GM12872 (cell line): ENCODE data around the gene NRTN.

Experiments
- CTCF ChIP-seq: IDR thresholded peaks from 3 replicates; pipeline ENCODE4 v1.5.1; 2011; ENCODE audit warnings: low read depth, mild to moderate bottlenecking, low read length, moderate library complexity; ENCODE audit not compliant: insufficient read depth

NRTN gene

DNA sequence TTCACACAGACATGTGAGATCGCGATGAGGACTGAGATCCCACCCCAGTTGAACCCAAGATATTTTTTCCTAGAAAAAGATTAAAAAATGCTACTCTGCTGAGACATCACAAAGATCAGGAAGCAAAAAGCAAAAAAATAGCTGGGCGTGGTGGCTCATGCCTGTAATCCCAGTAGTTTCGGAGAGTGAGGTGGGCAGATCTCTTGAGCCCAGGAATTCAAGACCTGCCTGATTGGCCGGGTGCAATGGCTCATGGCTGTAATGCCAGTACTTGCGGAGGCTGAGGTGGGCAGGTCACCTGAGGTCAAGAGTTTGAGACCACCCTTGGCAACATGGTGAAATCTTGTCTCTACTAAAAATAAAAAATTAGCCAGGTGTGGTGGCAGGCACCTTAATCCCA lies 45.3 kb downstream of the NRTN start:
- no peak for TF ChIP-seq CTCF

DNA sequence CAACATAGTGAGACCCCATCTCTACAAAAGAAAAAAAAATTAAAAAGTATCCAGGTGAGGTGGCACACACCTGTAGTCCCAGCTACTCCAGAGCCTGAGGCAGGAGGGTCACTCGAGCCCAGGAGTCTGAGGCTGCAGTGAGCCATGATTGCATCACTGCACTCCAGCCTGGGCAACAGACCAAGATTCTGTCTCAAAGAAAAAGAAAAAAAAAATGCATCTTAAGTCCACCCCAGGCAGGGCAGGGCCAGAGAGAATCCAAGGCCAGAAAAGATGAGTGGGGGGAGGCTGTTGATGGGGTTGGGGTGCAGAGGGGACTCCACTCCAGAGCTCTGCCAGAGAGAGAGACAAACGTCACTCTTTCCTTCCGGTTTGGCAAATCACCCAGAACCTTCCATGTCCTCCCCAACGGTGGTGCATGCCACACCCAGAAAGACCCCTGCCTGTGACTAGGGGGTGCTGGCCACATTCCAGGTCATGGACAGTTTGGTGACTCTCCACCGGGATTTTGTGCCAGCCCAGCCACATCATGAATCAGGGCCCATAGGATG lies 46.0 kb downstream of the NRTN start:
- TF ChIP-seq CTCF, result no peak

DNA sequence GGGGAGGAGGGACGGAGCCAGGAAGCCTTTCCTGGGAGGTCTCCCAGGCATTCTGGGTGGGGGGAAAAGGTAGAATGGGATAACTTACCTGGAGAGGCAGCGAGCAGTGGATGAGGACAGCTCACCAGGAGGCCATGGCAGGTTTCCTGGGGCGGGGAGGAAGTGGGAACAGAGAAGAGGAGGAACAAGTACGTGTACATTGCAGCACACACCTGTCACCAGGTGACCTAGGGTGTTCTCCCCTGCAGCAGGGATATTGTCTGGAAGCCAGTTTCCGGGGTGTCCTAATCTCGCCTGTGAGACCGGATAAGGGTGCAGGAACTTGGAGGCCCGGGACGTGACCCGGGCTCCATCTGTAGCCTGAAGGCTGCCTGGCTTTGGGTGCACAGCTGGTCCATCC lies 46.4 kb downstream of the NRTN start, which contains the start of gene FUT3:
FUT3 (minus strand) TSS at position 148 of the 400 bp plus-strand sequence.
- TF ChIP-seq CTCF, result no peak

- TF ChIP-seq CTCF, result no peak
Measured at GRCh38 chr19:5857203-5858081, 52.6 kb downstream of the NRTN start.

GRCh38 chr19:5863030-5863665 lies 58.3 kb downstream of the NRTN start:
- TF ChIP-seq CTCF, result no peak

- TF ChIP-seq CTCF, result no peak
Measured at GRCh38 chr19:5864013-5864720, 59.3 kb downstream of the NRTN start.

GRCh38 chr19:5864725-5865486 lies 60.0 kb downstream of the NRTN start:
- 0 out of 3 replicates have a peak, but pooled peaks have one; percentile 19 for TF ChIP-seq CTCF
